Type B pancreatic cell (in vitro differentiated cells): Measurements from ENCODE around the gene TIPARP. TPM values are rescaled to one million over a fixed set of nuclear protein-coding genes. Genes with fewer than 3 reads are reported as not detected.

ENCODE experiments used
- DNase-seq: peaks from one replicate; pipeline ENCODE4 v3.0.0; 2021; ENCODE audit warnings: mixed read lengths; ENCODE audit not compliant: unreplicated experiment; ENCODE audit errors: extremely low spot score
- H3K27ac Mint-ChIP-seq: 2 replicates; pipeline ENCODE4 v1.8.0; 2021; ENCODE audit warnings: mild to moderate bottlenecking, mixed read lengths
- H3K27me3 Mint-ChIP-seq: 2 replicates; pipeline ENCODE4 v1.8.0; 2021; ENCODE audit warnings: mixed read lengths
- H3K36me3 Mint-ChIP-seq: 2 replicates; pipeline ENCODE4 v1.8.0; 2021; ENCODE audit warnings: mixed read lengths
- H3K4me1 Mint-ChIP-seq: one replicate; pipeline ENCODE4 v1.8.0; 2021; ENCODE audit warnings: mixed read lengths; ENCODE audit not compliant: unreplicated experiment
- H3K4me3 Mint-ChIP-seq: 2 replicates; pipeline ENCODE4 v1.8.0; 2021; ENCODE audit warnings: mild to moderate bottlenecking, mixed read lengths
- H3K9me3 Mint-ChIP-seq: 2 replicates; pipeline ENCODE4 v1.8.0; 2021; ENCODE audit warnings: mixed read lengths
- CTCF ChIP-seq: fragments of 200-600 bp; sonication (generic); conservative IDR thresholded peaks from 2 replicates; pipeline ENCODE4 v1.5.0; 2021; ENCODE audit warnings: antibody characterized with exemption, mild to moderate bottlenecking
- total RNA-seq: library from RNA; stranded (reverse); gene quantifications from 2 replicates; pipeline ENCODE4 v1.2.1, GENCODE V29; 2021; ENCODE audit warnings: low replicate concordance

The TIPARP gene
- total RNA-seq, 1 donor from 2014 or later: 37.5 TPM

- Mint-ChIP-seq H3K27me3 (no peaks in the 10 kb centered on the region), H3K4me1 (peaks cover 33% of the 10 kb centered on the region), H3K27ac (peak overlapping the region; percentile 43), H3K4me3 (peak overlapping the region; percentile 12), H3K36me3 (peaks cover 30% of the 10 kb centered on the region), H3K9me3 (no peaks in the 10 kb centered on the region)
- TF ChIP-seq CTCF: no peak
- DNase-seq: no peak
Measured at GRCh38 chr3:156691920-156692319, 17.5 kb downstream of the TIPARP start.

GRCh38 chr3:156693166-156693565, 18.8 kb downstream of the TIPARP start:
- H3K27me3 Mint-ChIP-seq: no peaks in the 10 kb centered on the region
- no peaks in the 10 kb centered on the region for H3K9me3 Mint-ChIP-seq
- H3K4me3 Mint-ChIP-seq: no peak overlapping the region
- peaks cover 41% of the 10 kb centered on the region for H3K36me3 Mint-ChIP-seq
- H3K4me1 Mint-ChIP-seq: peaks cover 33% of the 10 kb centered on the region
- no peak for TF ChIP-seq CTCF
- no peak for DNase-seq
- no peak overlapping the region for H3K27ac Mint-ChIP-seq

GRCh38 chr3:156694536-156694935, 20.1 kb downstream of the TIPARP start:
- Mint-ChIP-seq H3K4me1 (peaks cover 26% of the 10 kb centered on the region), H3K9me3 (no peaks in the 10 kb centered on the region), H3K4me3 (no peak overlapping the region), H3K36me3 (peaks cover 44% of the 10 kb centered on the region), H3K27ac (no peak overlapping the region), H3K27me3 (no peaks in the 10 kb centered on the region)
- DNase-seq: no peak
- TF ChIP-seq CTCF: no peak

- H3K9me3 Mint-ChIP-seq: no peaks in the 10 kb centered on the region
- no peak overlapping the region for H3K4me3 Mint-ChIP-seq
- no peaks in the 10 kb centered on the region for H3K27me3 Mint-ChIP-seq
- H3K4me1 Mint-ChIP-seq: peaks cover 12% of the 10 kb centered on the region
- peaks cover 50% of the 10 kb centered on the region for H3K36me3 Mint-ChIP-seq
- no peak overlapping the region for H3K27ac Mint-ChIP-seq
- DNase-seq: no peak
- TF ChIP-seq CTCF: no peak
Measured at GRCh38 chr3:156702367-156702766, 28.0 kb downstream of the TIPARP start.

- Mint-ChIP-seq H3K4me1 (peaks cover 12% of the 10 kb centered on the region), H3K9me3 (no peaks in the 10 kb centered on the region), H3K4me3 (no peak overlapping the region), H3K27ac (peak overlapping the region; percentile 69), H3K36me3 (peaks cover 38% of the 10 kb centered on the region), H3K27me3 (no peaks in the 10 kb centered on the region)
- TF ChIP-seq CTCF: no peak
- DNase-seq: no peak
Measured at GRCh38 chr3:156704370-156705036, 30.1 kb downstream of the TIPARP start.
